ENCODE results near the gene EAPP.

The EAPP gene, protein sequence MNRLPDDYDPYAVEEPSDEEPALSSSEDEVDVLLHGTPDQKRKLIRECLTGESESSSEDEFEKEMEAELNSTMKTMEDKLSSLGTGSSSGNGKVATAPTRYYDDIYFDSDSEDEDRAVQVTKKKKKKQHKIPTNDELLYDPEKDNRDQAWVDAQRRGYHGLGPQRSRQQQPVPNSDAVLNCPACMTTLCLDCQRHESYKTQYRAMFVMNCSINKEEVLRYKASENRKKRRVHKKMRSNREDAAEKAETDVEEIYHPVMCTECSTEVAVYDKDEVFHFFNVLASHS

DNA sequence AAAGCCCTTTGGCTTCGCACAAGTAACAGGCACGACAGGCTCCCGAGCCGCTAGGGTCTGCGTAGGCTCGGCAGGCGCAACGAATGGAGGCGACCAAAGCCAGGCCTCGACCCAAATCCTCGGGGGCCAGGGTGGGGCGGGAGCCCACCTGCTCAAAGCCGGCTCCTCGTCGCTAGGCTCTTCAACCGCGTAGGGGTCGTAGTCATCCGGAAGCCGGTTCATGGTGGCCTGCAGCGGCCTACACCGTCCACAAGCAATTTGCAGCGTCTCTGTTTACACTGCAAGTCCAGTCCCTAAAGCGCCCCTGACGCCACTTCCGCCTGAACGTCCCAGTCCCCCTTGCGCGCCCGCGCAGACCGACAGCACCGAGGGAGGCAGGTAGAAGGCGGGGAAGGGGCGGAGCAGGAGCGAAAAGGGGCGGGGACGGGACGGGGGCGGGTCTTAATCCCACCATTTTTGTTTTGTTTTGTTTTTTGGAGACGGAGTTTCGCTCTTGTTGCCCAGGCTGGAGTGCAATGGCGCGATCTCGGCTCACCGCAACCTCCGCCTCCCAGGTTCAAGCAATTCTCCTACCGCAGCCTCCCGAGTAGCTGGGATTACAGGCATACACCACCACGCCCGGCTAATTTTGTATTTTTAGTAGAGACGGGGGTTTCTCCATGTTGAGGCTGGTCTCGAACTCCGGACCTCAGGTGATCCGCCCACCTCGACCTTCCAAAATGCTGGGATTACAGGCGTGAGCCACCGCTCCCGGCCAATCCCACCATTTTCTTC lies at the start of gene EAPP:
EAPP (minus strand) TSS at position 295 of the 774 bp plus-strand sequence; CDS start at position 222, 73 bp downstream.
- Histone ChIP-seq H3K9ac (peak within 1 kb of the TSS; percentile 88), H3K4me3 (IDR thresholded peaks at IDR 0.05; ENCODE audit: insufficient read depth, low read depth, low read length) (no peak within 1 kb of the TSS), H4K20me1 (ENCODE audit: insufficient read depth) (no peaks in the 10 kb centered on the region), H3K4me2 (peak within 1 kb of the TSS; percentile 52), H3K27ac (peak within 1 kb of the TSS; percentile 58), H3K27me3 (ENCODE audit: insufficient read depth, low read depth) (no peaks in the 10 kb centered on the region), H3K4me1 (ENCODE audit: low read depth, poor library complexity, severe bottlenecking) (peaks cover 17% of the 10 kb centered on the region), H3K79me2 (ENCODE audit: insufficient read depth, low read depth) (peaks cover 16% of the 10 kb centered on the region), H2AFZ (ENCODE audit: low read depth) (peak within 1 kb of the TSS; percentile 66), H3K36me3 (ENCODE audit: insufficient read depth) (no peaks in the 10 kb centered on the region)
- no peak for TF ChIP-seq CTCF (conservative IDR thresholded peaks at IDR 0.05; ENCODE audit: low read depth, low read length)

- Histone ChIP-seq H3K79me2 (ENCODE audit: insufficient read depth, low read depth) (no peaks in the 10 kb centered on the region), H2AFZ (ENCODE audit: low read depth) (no peak overlapping the region), H3K4me3 (IDR thresholded peaks at IDR 0.05; ENCODE audit: insufficient read depth, low read depth, low read length) (no peak overlapping the region), H3K4me2 (no peak overlapping the region), H3K27ac (no peak overlapping the region), H4K20me1 (ENCODE audit: insufficient read depth) (no peaks in the 10 kb centered on the region), H3K27me3 (ENCODE audit: insufficient read depth, low read depth) (no peaks in the 10 kb centered on the region), H3K36me3 (ENCODE audit: insufficient read depth) (no peaks in the 10 kb centered on the region), H3K4me1 (ENCODE audit: low read depth, poor library complexity, severe bottlenecking) (no peaks in the 10 kb centered on the region), H3K9ac (no peak overlapping the region)
- no peak for TF ChIP-seq CTCF (conservative IDR thresholded peaks at IDR 0.05; ENCODE audit: low read depth, low read length)
These were observed 44.0 kb upstream of the EAPP start for GRCh38 chr14:34583525-34583924.

DNA sequence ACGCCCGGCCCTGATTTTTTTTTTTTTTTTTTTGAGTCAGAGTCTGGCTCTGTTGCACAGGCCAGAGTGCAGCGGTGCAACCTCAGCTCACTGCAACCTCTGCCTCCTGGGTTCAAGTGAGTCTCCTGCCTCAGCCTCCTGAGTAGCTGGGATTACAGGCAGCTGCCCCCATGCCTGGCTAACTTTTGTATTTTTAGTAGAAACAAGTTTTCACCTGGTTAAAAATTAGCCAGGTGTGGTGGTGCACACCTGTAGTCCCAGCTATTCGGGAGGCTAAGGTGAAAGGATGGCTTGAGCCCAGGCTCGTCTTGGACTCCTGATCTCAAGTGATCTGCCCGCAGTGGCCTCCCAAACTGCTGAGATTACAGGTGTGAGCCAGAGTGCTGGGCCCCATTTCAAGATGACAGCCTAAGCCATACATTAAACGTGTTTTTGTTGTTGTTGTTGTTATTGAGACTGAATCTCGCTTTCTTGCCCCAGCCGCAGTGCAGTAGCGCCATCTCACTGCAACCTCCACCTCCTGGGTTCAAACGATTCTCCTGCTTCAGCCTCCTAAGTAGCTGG lies 42.7 kb upstream of the EAPP start:
- Histone ChIP-seq H2AFZ (ENCODE audit: low read depth) (no peak overlapping the region), H3K27ac (no peak overlapping the region), H3K4me3 (IDR thresholded peaks at IDR 0.05; ENCODE audit: insufficient read depth, low read depth, low read length) (no peak overlapping the region), H3K4me1 (ENCODE audit: low read depth, poor library complexity, severe bottlenecking) (no peaks in the 10 kb centered on the region), H3K27me3 (ENCODE audit: insufficient read depth, low read depth) (no peaks in the 10 kb centered on the region), H4K20me1 (ENCODE audit: insufficient read depth) (no peaks in the 10 kb centered on the region), H3K36me3 (ENCODE audit: insufficient read depth) (no peaks in the 10 kb centered on the region), H3K4me2 (no peak overlapping the region), H3K79me2 (ENCODE audit: insufficient read depth, low read depth) (no peaks in the 10 kb centered on the region), H3K9ac (no peak overlapping the region)
- no peak for TF ChIP-seq CTCF (conservative IDR thresholded peaks at IDR 0.05; ENCODE audit: low read depth, low read length)

DNA sequence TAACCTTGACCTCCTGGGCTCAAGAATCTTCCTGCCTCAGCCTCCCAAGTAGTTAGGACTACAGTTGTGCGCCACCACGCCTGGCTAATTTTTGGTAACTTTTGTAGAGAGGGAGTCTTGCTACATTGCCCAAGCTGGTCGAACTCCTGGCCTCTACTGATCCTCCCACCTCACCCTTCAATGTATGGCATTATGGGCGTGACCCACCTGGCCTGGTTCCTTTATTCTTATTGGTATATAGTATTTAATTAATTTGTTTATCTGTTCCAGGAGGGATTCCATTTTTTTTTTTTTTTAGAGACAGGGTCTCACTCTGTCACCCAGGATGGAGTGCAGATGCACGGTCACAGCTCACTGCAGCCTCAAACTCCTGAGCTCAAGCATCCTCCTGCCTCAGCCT lies 40.9 kb upstream of the EAPP start:
- no peak overlapping the region for H2AFZ ChIP-seq (ENCODE audit: low read depth)
- H3K36me3 ChIP-seq (ENCODE audit: insufficient read depth): no peaks in the 10 kb centered on the region
- no peaks in the 10 kb centered on the region for H4K20me1 ChIP-seq (ENCODE audit: insufficient read depth)
- no peak overlapping the region for H3K27ac ChIP-seq
- H3K4me2 ChIP-seq: no peak overlapping the region
- H3K4me3 ChIP-seq (IDR thresholded peaks at IDR 0.05; ENCODE audit: insufficient read depth, low read depth, low read length): no peak overlapping the region
- no peaks in the 10 kb centered on the region for H3K79me2 ChIP-seq (ENCODE audit: insufficient read depth, low read depth)
- TF ChIP-seq CTCF (conservative IDR thresholded peaks at IDR 0.05; ENCODE audit: low read depth, low read length): no peak
- no peak overlapping the region for H3K9ac ChIP-seq
- H3K27me3 ChIP-seq (ENCODE audit: insufficient read depth, low read depth): no peaks in the 10 kb centered on the region
- no peaks in the 10 kb centered on the region for H3K4me1 ChIP-seq (ENCODE audit: low read depth, poor library complexity, severe bottlenecking)
